SKM-1 treated with dmso at 0.1 percent for 144 hours (cell line): ENCODE results near the gene RIGI.
"Not testable (repeated sequence)": the region's sequence is repeated elsewhere in the genome, so short reads cannot be mapped to it uniquely, and the experiment has no call there.

Source experiments
- DNase-seq: peaks from one replicate; lab custom pipeline; 2025; ENCODE audit not compliant: unreplicated experiment; lab: John Stamatoyannopoulos, UW

The RIGI gene

DNA sequence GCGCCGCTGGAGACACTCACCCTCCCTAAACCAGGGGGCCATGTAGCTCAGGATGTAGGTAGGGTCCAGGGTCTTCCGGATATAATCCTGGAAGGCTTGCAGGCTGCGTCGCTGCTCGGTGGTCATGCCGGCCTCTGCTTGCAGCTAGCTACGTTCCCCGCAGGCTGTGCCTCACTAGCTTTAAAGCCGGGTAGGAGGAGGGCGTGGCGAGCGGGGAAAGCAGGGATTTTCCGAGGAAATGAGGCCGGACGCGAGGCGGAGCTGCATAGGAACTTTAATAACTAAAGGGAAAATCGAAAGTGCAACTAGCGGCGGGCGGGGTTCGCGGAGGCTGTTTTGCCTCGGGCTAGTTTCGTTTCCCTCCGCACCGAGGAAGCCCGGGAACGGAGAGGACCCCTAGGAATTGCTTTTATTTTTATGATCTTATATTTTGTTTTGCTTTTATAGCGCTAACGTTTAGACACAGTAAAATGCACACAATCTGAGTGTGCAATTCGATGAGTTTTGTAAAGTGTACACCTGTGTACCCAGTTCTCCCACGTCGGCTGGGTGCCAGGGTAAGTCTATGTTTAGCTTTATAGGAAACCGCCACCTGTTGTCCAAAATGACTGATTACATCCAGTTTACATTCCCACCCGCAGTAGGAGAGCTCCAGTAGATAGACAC is at the start of gene RIGI:
TSS of gene RIGI (minus strand) at position 156 of the 666 bp plus-strand sequence. CDS start at position 126, 30 bp downstream.
- peak; percentile 75 for DNase-seq

DNA sequence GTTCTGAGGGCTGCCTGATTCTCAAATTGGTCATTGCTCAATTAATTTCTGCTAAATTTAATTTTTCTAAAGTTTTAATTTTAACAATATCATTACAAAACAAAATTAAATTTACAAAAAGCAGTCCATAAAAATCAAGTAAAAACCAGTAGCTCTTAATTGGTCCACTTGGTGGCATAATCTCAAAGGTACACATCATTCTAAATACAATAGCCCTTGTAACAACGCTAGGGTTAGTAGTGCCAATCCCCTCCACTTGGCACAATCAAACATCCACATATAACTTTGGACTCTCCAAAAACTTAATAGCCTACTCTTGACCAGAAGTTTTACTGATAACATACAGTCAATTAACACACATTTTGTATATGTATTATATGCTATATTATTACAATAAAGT is 48.9 kb upstream of the RIGI start:
- no peak for DNase-seq

DNA sequence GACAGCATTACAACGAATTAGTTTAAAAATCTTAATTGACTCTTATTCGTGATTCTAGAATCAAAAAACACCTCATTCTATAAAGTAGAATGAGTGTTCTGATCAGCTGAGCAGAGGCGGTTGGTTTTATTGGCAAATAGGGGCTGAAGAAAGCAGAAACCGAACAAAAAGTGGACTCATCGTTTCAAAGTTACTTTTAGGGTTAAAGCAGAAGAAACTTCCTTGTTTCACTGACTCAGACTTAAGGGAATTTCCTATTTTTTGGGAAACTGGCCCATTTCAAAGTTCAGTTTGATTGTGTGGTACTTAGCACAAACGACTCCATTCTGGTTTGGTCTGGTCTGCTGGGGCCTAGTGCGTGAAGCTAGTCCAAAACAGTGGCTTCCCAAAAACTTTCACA is 47.8 kb upstream of the RIGI start:
- no peak for DNase-seq

DNA sequence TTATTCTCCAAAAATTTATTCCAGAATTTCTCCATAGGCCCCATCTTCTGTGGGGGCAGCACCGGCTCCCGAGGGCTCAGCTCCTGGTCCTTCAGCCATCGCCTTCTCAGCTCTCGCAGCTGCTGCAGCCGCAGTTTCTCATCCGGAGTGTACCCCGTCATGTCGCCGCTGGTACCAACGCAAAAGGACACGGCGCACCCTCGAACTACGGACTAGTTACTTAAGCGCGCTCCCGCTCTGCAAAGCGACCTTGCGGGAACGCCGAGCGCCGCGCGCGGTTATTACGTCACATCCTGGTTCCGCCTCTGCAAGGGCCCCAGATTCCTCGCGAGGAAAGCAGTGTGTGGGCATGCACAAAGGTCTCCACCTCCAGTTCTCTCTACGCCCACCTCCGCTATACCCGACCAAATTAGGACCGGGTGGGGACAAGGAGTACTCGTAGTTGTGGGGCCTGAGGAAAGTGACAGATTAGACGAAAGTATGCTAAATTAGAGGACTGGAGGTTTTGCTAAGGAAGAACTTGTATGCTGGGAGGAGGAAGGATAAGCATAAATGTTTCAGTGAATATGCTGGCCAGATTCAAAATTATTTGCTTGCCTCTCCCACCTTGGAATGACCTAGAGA is 47.0 kb upstream of the RIGI start, which contains the start of gene NDUFB6:
TSS of gene NDUFB6 (minus strand) at position 260 of the 624 bp plus-strand sequence. CDS start at position 161, 99 bp downstream.
- peak; percentile 87 for DNase-seq

DNA sequence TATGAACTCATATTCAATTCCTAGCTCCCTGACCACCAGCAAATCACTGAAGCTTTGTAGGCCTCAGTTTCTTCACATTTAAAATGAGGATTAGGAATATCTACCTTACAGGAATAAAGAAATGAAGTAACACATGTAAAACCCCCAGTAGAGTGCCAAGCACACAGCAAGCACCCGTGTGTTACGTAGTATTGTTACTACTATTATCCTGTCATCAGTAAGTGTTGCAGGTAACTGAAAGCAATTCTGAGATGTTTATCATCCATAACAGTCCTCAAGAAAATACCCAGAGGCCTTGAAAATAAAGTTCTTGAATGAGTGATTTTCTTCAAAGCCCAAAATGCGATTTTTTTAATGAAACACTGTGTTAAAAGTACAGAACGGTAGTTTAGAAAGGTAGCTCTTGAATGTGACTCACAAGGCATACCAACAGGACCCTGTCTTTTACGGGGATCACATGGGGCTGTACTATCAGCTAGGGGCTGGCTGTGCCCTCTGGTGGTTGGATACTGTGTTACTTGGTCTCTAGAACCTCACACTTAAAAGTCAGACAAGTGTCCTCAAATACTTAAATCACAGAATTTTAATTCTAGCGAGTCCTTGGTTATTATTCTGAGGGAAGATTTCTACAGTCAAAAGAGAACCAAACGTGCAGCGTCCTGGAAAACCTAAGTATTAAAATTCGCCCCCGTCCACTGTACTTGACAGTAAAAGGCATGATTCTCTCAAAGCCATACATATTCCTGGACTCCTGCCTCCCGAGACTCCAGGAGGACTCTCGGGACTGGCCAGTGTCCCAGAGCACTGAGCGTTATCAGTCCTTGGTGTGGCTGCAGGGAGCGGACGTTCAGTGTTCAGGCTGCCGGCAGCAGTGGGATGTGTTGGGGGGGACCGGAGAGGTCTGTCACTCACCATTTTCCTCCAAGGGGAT is 46.2 kb upstream of the RIGI start:
- DNase-seq: peak; percentile 70

DNA sequence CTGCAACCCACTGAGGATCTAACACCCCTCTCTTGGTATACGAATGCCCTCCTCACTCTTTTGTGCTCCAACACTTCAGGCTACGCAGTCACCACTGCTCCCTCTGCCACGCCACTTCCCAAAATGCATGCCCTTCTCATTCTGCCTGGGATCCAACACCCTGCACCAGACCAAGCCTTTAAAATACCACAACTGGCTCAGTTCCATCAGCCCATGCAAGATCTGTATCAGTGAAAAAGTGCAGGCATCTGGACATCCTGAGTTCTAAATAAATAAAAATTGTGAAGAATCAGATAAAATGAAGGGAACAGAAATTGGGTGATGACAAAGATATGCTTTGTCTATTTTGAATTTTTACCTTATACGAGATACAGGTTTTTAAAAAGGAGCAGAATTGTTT is 44.3 kb upstream of the RIGI start:
- DNase-seq: no peak

DNA sequence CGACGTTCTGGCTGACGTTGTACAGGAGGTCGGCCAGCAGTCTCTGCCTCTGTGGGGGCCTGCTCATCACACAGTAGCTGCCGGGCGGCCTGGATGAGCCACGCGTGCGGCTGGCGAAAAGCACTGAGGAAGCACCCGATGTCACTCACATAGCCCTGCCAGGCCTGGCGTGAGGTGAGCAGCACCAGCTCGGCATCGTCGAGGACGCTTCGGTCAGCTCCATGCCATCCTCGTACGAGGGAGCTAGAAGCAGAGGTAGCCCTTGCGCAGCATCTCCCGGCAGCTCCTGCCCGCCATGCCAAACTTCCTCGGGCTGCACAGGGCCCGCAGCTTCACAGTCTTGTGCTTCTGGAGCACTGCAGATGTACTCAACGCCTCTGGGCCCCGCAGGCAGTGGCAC is 40.8 kb upstream of the RIGI start:
- DNase-seq: no peak

DNA sequence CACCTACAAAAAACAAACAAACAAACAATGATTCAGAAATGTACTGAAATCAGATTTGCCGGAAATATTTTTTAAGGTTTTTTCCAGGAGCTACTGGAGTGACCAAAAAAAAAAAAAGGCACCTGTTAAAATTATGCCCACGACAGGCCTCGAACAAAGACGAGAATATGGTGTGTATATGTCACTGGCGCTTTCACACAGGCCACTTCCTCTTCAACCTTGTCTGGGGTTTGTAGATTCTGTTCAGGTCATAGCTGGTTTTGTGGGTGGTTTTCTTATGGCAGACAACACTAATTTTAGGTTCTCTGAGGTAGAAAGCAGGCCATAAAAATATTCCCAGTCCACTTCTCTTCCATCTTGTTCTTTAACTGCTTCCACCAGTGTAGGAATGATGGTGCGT is 40.0 kb upstream of the RIGI start:
- no peak for DNase-seq

DNA sequence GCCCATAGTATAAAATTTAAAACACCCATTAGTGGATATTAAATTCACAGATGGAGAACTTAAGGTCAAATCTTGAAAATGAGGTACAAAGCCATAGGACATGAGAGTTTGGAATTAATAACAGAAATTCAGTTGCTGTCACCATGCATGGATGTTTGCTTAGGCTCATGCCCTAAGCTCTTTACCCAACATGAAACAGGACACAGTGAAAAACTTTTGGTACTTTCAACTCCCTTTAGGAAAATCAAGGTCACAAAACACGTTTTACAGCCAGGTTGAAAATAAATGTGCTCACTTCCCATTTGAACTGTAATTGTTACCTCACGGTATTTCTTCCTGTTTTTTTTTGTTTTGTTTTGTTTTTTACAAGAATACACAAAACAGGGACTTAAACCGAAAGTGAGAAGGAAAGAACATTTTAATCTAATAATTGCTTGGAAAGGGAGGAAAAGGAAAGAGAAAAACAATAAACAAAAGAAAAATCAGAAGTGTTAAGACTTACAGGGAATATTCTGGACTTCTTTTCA is 32.5 kb upstream of the RIGI start:
- no peak for DNase-seq

DNA sequence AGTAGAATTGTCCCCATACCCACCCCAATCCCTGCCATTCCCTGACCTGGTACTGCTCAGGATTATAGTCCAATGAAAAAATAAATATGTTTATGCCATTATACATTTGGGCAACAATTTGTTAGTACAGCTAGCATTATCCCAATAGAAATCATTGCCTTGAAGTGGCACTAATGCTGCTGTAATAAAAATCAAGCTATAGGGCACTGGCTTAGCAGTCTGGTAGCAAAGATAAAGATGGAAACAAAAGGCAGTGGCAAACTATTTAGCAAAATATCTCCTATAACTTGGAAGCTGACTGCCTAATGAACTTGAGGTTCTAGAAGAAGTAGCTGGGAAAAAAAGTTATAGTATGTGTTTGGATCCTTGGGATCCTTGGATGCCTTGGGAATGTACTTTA is 28.6 kb upstream of the RIGI start:
- DNase-seq: no peak

DNA sequence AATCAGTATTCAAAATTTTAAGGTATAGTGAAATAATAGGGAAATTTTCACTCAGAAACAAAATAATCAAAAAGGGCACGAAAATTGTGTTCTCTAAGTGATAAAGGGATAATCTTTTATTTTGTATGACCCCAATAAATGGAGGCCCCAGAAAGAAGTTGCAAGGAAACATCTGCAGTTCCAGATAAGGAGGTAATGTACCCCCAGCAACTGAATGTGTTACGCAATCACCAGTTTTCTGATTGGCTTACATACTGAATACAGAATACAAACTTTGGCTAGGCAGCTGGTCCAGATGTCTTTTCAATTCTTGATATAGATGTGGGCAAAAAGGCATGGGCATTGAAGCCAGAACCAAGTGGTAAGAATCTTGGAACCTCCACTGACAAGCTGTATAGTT is 28.1 kb upstream of the RIGI start:
- no peak for DNase-seq

DNA sequence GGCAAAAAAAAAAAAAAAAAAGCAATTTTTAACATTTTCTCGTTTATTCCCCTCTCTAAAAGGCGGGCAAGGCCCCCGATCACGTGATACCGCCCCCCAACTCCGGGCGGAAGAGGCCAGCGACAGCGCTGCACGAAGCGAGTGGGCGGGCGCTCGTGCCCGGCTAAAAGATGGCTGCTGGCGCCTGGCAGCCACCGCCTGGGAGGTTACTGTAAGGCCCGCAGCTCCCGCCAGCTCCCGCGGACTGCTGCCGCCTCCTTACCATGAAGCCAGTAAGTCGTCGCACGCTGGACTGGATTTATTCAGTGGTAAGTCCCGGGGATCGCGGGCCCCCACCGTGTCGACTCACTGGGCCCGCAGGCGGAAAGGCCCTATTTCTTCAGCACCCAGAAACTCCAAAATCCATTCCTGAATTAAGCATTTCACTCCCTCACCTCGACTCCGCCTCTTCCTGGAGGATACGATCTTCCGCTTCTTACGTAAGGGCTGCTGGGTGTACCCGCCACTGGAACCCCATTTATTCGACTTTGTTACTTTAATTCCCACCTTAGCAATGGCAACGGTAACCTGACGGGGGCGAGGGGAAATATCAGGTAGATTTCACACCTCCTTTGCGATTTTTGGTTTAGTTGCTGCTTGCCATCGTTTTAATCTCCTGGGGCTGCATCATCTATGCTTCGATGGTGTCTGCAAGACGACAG is 26.3 kb upstream of the RIGI start, which contains the start of the genes SMIM27 and TOPORS:
TSS of gene SMIM27 (plus strand) at position 156 of the 701 bp plus-strand sequence. CDS start at position 264, 108 bp downstream.
TSS of gene TOPORS (minus strand) at position 415 of the 701 bp plus-strand sequence. CDS start at position 265, 150 bp downstream.
- peak; percentile 86 for DNase-seq

DNA sequence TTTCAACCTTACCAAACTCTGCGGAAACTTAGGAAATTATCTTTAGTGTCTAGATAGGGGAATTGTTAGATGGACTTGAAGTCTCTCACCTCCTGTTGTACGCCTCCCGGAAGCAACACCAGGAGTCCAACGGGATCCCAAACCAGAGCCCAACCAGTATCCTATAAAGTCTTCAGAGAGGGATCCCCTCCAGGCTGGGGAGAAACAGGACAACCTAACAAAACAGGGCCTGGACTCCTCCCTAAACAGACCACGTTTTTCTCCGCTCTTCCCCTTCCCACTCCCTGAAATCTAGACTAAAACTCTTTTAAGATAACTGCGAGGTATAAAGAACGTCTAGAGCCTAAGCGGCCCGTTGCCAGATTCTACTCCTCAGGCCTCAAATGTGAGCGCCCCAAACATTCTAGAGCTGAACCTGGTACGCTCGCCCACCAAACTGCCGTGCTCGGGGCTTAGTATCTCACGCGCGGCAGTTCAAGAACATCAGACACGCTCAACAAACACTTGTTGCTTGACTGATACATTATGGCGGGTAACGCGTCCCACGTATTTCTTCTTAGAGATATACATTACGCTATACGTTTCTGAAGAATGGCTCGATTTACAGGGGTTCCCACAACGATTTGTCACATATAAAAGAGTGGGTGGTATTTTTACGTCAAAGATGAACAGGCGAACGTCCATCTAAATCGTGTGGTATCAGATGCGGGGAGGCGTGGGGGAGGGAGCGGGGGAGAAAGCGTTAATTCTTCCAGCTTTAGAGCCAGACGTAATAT is 25.5 kb upstream of the RIGI start:
- peak; percentile 36 for DNase-seq

DNA sequence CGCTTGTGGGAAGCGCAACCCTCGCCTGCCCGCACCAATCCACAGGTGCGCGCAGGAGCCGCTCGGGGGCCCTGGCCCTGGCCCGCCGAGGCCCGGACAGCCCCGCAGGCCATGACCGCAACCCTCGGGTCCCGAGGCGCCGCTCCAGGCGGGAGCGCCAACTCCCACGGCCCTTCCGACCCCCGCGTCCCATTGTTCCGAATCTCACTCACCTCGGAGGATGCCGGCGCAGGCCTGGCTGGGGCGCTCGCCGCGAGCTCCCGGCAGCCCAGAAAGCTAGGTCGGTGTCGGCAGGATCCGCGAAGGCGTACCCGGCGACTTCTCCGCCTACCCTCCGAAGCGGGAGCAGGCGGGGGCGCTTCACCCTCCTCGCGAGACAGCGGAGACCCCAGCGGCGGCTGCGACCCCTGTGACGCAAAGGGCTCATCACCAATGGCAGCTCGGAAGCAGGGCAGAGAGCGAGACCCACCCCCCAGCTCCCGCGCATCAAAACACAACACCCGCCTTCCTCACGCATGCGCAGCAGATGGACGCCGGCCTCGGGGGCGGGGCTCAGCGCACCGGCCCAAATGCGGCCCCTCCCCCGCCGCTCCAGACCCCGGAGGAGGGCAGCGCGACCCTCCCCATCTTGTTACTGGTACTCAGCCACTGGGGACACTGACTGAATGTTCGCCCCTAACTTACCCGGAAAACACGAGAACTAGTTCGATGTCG is 24.7 kb upstream of the RIGI start:
- peak; percentile 48 for DNase-seq

DNA sequence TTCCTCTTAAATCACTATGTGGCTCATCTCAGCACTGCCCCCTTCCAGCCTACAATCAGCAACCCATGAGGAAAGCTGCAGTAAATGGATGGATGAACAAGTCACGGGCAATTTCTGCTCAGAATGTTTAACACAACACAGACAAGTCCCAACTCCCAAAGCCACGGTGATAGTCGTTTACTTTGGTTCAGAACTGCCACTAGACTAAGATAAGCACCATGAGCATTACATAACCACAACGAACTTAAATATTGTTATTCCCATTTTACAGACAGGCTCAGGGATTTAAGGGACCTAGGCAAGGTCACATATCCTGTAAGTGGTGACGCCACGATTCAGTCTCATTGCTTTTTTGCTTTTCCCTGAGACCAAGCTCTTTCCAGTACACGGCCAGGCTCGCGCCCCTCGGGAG is 24.2 kb upstream of the RIGI start:
- DNase-seq: no peak

DNA sequence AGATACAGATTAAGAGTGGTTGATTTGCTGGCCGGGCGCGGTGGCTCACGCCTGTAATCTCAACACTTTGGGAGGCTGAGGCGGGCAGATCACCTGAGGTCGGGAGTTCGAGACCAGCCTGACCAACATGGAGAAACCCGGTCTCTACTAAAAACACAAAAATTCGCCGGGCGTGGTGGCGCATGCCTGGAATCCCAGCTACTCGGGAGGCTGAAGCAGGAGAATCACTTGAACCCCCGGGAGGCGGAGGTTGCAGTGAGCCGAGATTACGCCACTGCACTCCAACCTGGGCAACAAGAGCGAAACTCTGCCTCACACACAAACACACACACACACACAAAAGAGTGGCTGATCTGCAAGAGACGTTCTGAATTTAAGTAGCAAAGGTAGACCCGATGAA is 22.2 kb upstream of the RIGI start:
- DNase-seq: not testable (repeated sequence)

DNA sequence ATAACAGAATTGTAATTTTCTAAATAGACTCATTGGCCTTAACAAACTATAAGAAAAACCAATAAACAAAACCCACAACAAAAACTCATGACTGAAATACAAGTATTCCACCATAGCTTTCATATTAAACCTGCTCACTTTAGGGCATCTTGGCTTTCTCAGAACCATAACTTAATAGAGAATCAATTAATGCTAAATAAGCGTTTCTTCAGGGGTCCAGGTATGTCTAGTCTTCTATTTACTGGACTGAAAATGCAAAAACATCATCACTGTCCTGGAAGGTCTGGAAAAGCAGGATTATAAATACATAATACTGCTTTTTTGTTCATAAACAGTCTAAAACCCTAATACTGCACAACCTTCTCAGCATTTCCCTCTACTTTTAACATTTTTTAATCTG is 19.9 kb upstream of the RIGI start:
- DNase-seq: no peak

DNA sequence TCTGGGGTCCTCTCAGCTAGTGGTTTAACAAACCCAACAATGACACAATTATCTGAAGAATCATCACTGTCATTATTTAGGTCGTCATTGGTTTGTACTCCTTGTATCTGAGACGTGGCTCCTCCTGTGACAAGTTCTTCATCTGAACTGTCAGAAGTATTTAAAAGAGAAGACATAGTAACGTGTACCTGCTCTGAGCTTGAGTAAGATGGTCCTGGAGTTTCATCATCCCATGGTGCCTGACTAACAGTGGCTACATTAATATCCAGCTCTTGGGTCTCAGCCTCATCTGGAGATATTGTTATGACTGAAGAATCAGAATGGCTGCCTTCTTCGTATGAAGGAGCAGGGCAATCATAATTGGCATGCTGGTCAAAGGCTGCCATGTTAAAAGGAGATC is 17.1 kb upstream of the RIGI start:
- DNase-seq: no peak

DNA sequence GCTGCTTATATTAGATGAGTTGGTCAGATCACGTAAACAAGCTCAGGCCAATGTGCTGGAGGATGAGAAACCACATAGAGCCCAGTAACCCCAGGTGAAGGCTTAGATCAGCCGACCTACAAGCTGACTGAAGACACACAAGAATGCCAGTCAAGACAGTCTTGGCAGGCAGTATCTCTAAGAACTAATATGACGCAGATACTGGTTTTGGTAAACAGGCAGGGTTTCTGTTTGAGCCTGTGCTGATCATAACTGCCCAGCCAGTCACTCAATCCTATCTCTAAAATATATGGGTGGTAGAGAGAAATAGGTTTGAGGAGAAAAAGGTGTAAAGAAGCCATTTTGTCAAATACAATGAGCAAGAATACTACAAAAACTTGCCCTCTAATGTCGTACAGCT is 7.8 kb upstream of the RIGI start:
- no peak for DNase-seq
